BJ (cell line): Measurements from ENCODE around the gene GMPPB. TPM values are rescaled to one million over a fixed set of nuclear protein-coding genes. Genes with fewer than 3 reads are reported as not detected.

Experiments
- CTCF ChIA-PET: fragments of 350-600 bp; formaldehyde crosslinking; extraction: SDS; loops from one replicate; lab custom pipeline; 2021; ENCODE audit warnings: antibody characterized with exemption, inconsistent platforms; lab: Yijun Ruan, JAX
- POLR2A ChIA-PET: fragments of 300-600 bp; sonication (Branson Sonifier 250); formaldehyde crosslinking; extraction: SDS; loops from one replicate; lab custom pipeline; 2021; ENCODE audit warnings: antibody characterized with exemption; lab: Charles Lee
- DNase-seq: peaks from one replicate; pipeline ENCODE4 v3.0.0-alpha.2; 2011; ENCODE audit warnings: low read depth
- H3K27me3 ChIP-seq: 2 replicates; pipeline ENCODE4 v1.6.0; 2011; ENCODE audit warnings: low read length; ENCODE audit not compliant: control insufficient read depth, insufficient read depth
- H3K36me3 ChIP-seq: 2 replicates; pipeline ENCODE4 v1.5.1; 2011; ENCODE audit warnings: low read length; ENCODE audit not compliant: control insufficient read depth, insufficient read depth
- H3K4me3 ChIP-seq: 2 replicates; pipeline ENCODE4 v1.5.1; 2011; ENCODE audit warnings: low read depth, mild to moderate bottlenecking, control low read depth, low read length
- CTCF ChIP-seq: IDR thresholded peaks from 2 replicates; pipeline ENCODE4 v1.5.1; 2011; ENCODE audit warnings: low read depth, mild to moderate bottlenecking, control low read depth, inconsistent platforms, low read length, moderate library complexity; ENCODE audit not compliant: insufficient read depth
- polyA plus RNA-seq: library from polyadenylated mRNA; depleted of rRNA; stranded (reverse); fragments of >200 nt; gene quantifications from 2 replicates; pipeline ENCODE4 v1.2.3, GENCODE V29; 2011

Gene GMPPB
- polyA plus RNA-seq, 1 experiment = 30.0 TPM

- no peak for TF ChIP-seq CTCF
- no peaks in the 10 kb centered on the region for H3K27me3 ChIP-seq
- ChIA-PET CTCF (no interaction called here), POLR2A (no interaction called here)
- H3K36me3 ChIP-seq = peaks cover 24% of the 10 kb centered on the region
- H3K4me3 ChIP-seq = no peak overlapping the region
- DNase-seq = no peak
These were observed 2.3 kb upstream of the GMPPB start for GRCh38 chr3:49725906-49726681.

GRCh38 chr3:49724586-49724985, 835 bp upstream of the GMPPB start:
- ChIA-PET CTCF (interaction anchor here (1.4 kb wide), 1 partner anchor 78 kb away, joined by 5 read pairs; the partner anchor contains the start of gene INKA1), POLR2A (no interaction called here)
- H3K4me3 ChIP-seq = peak overlapping the region; percentile 100
- no peaks in the 10 kb centered on the region for H3K27me3 ChIP-seq
- DNase-seq = no peak
- H3K36me3 ChIP-seq = peaks cover 28% of the 10 kb centered on the region
- TF ChIP-seq CTCF = no peak

- TF ChIP-seq CTCF = no peak
- peaks cover 28% of the 10 kb centered on the region for H3K36me3 ChIP-seq
- DNase-seq = no peak
- POLR2A ChIA-PET = no interaction called here
- no peaks in the 10 kb centered on the region for H3K27me3 ChIP-seq
- CTCF ChIA-PET = interaction anchor here (1.4 kb wide), 1 partner anchor 80 kb away, joined by 5 read pairs; the partner anchor contains the start of gene INKA1
- peak overlapping the region; percentile 100 for H3K4me3 ChIP-seq
These were observed 489 bp downstream of the GMPPB start for GRCh38 chr3:49723296-49723627.

GRCh38 chr3:49722896-49723295, 855 bp downstream of the GMPPB start:
- no peak for DNase-seq
- POLR2A ChIA-PET = no interaction called here
- no peak for TF ChIP-seq CTCF
- CTCF ChIA-PET = interaction anchor here (4.4 kb wide), 1 partner anchor 116 kb away, joined by 24 read pairs; no protein-coding TSS in a partner anchor
- H3K4me3 ChIP-seq = peak overlapping the region; percentile 100
- no peaks in the 10 kb centered on the region for H3K27me3 ChIP-seq
- peaks cover 26% of the 10 kb centered on the region for H3K36me3 ChIP-seq

- ChIA-PET CTCF (interaction anchor here (4.4 kb wide), 1 partner anchor 117 kb away, joined by 24 read pairs; no protein-coding TSS in a partner anchor), POLR2A (no interaction called here)
- DNase-seq = no peak
- no peak overlapping the region for H3K4me3 ChIP-seq
- peaks cover 22% of the 10 kb centered on the region for H3K36me3 ChIP-seq
- no peaks in the 10 kb centered on the region for H3K27me3 ChIP-seq
- TF ChIP-seq CTCF = no peak
These were observed 1.6 kb downstream of the GMPPB start for GRCh38 chr3:49721896-49722781.
